Measurements from ENCODE around the gene KNSTRN.

DNA sequence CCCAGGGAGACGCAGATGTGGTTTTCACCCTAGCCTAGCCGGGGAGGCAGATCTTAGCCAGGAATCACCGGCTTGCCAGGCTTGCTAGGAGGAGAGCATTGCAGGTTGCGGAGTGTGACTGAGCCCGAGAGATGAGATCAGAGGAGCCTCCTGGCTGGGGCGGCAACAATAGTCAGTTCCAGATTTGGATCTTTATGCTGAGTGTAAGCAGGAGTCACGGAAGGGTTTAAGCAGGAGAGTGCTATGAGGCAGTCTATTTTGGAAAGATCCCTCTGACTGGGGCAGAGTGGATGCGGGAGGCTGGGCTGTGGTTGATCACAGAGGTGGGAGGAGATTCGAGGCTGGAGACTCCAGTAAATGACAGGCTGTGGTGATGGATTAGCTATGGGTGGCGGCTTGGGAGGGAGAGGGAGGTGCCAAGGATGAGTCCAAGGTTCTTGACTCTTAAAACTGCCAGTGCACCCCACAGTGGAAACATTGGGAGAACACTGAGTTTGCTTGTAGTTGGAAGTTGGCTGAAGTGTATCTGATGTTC is 47.8 kb downstream of the KNSTRN start:
- TF ChIP-seq, protein P1, sequence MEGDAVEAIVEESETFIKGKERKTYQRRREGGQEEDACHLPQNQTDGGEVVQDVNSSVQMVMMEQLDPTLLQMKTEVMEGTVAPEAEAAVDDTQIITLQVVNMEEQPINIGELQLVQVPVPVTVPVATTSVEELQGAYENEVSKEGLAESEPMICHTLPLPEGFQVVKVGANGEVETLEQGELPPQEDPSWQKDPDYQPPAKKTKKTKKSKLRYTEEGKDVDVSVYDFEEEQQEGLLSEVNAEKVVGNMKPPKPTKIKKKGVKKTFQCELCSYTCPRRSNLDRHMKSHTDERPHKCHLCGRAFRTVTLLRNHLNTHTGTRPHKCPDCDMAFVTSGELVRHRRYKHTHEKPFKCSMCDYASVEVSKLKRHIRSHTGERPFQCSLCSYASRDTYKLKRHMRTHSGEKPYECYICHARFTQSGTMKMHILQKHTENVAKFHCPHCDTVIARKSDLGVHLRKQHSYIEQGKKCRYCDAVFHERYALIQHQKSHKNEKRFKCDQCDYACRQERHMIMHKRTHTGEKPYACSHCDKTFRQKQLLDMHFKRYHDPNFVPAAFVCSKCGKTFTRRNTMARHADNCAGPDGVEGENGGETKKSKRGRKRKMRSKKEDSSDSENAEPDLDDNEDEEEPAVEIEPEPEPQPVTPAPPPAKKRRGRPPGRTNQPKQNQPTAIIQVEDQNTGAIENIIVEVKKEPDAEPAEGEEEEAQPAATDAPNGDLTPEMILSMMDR (IDR thresholded peaks at IDR 0.05) = no peak
- TF ChIP-seq EZH2 (IDR thresholded peaks at IDR 0.05) = no peak
